HepG2 (cell line): ENCODE measurements around the gene FAM53C. TPM values are rescaled to one million over a fixed set of nuclear protein-coding genes. Genes with fewer than 3 reads are reported as not detected.

Source experiments
- AGO2 ChIP-seq: fragments of 200-400 bp; formaldehyde crosslinking; optimal IDR thresholded peaks from 2 replicates; pipeline ENCODE3; 2017; ENCODE audit warnings: mild to moderate bottlenecking, low read depth, low read length, moderate library complexity
- ATF4 ChIP-seq, 2 experiments: fragments of 450-650 bp in 1 of 2; sonication (generic) in 1 of 2; formaldehyde crosslinking; IDR thresholded peaks; 2 replicates each; pipeline versions ENCODE4 v1.5.0 to v1.8.0; 2020 to 2022; ENCODE audit warnings: mild to moderate bottlenecking in 1 of 2, missing genetic modification reagents in 1 of 2
- CERS6 ChIP-seq: sonication (generic); formaldehyde crosslinking; IDR thresholded peaks from 2 replicates; pipeline ENCODE4 v1.5.0; 2020; ENCODE audit warnings: missing genetic modification reagents
- FLYWCH1 ChIP-seq: sonication (generic); formaldehyde crosslinking; IDR thresholded peaks from 2 replicates; pipeline ENCODE4 v1.8.1; 2023; ENCODE audit warnings: mild to moderate bottlenecking, missing genetic modification reagents
- GZF1 ChIP-seq: sonication (generic); formaldehyde crosslinking; IDR thresholded peaks from 2 replicates; pipeline ENCODE4 v1.5.1; 2020; ENCODE audit warnings: mild to moderate bottlenecking, missing genetic modification reagents
- HNF4G ChIP-seq, 2 experiments: sonication (generic) in 1 of 2; formaldehyde crosslinking in 1 of 2; IDR thresholded peaks; 2 replicates each; pipeline versions ENCODE4 v1.4.0 to v1.6.1; 2011 to 2020; ENCODE audit warnings: borderline replicate concordance in 2 of 2, low read depth in 2 of 2, mild to moderate bottlenecking in 2 of 2, low read length in 1 of 2, missing genetic modification reagents in 1 of 2, moderate library complexity in 1 of 2
- KLF15 ChIP-seq: sonication (generic); formaldehyde crosslinking; IDR thresholded peaks from 2 replicates; pipeline ENCODE4 v1.8.1; 2023; ENCODE audit warnings: borderline replicate concordance, mild to moderate bottlenecking, inconsistent platforms, missing genetic modification reagents, mixed read lengths
- LRRFIP1 ChIP-seq: sonication (generic); formaldehyde crosslinking; conservative IDR thresholded peaks from 2 replicates; pipeline ENCODE4 v1.4.0; 2020; ENCODE audit warnings: missing genetic modification reagents
- MAX ChIP-seq: IDR thresholded peaks from 2 replicates; pipeline ENCODE4 v1.6.1; 2012; ENCODE audit warnings: inconsistent platforms
- SMYD3 ChIP-seq: sonication (generic); formaldehyde crosslinking; IDR thresholded peaks from 2 replicates; pipeline ENCODE4 v1.8.1; 2023; ENCODE audit warnings: mild to moderate bottlenecking, missing genetic modification reagents
- SNAI1 ChIP-seq: sonication (generic); formaldehyde crosslinking; IDR thresholded peaks from 2 replicates; pipeline ENCODE4 v1.5.0; 2020; ENCODE audit warnings: mild to moderate bottlenecking, missing genetic modification reagents, borderline replicate concordance
- SUZ12 ChIP-seq: fragments of 150-350 bp; IDR thresholded peaks from 2 replicates; pipeline ENCODE4 v1.6.1; 2014; ENCODE audit warnings: low read depth, low read length
- ZKSCAN8 ChIP-seq: IDR thresholded peaks from 2 replicates; pipeline ENCODE4 v1.6.1; 2016; ENCODE audit warnings: borderline replicate concordance, missing genetic modification reagents, missing compliant biosample characterization
- ZNF10 ChIP-seq: sonication (generic); formaldehyde crosslinking; IDR thresholded peaks from 2 replicates; pipeline ENCODE4 v1.4.0; 2020; ENCODE audit warnings: mild to moderate bottlenecking, low read depth, missing genetic modification reagents, borderline replicate concordance
- ZNF24 ChIP-seq: fragments of 450-650 bp; IDR thresholded peaks from 2 replicates; pipeline ENCODE4 v1.6.1; 2017; ENCODE audit warnings: antibody characterized with exemption, mild to moderate bottlenecking
- ZNF317 ChIP-seq: sonication (generic); formaldehyde crosslinking; IDR thresholded peaks from 2 replicates; pipeline ENCODE4 v1.5.0; 2020; ENCODE audit warnings: mild to moderate bottlenecking, missing genetic modification reagents
- ZNF460 ChIP-seq: sonication (generic); formaldehyde crosslinking; IDR thresholded peaks from 2 replicates; pipeline ENCODE4 v1.5.1; 2020; ENCODE audit warnings: missing genetic modification reagents, mild to moderate bottlenecking, borderline replicate concordance
- ZNF746 ChIP-seq: sonication (generic); formaldehyde crosslinking; IDR thresholded peaks from 2 replicates; pipeline ENCODE4 v1.8.0; 2022; ENCODE audit warnings: mild to moderate bottlenecking, missing genetic modification reagents
- ZNF781 ChIP-seq: sonication (generic); formaldehyde crosslinking; IDR thresholded peaks from 2 replicates; pipeline ENCODE4 v1.5.1; 2020; ENCODE audit warnings: borderline replicate concordance, mild to moderate bottlenecking, missing genetic modification reagents; ENCODE audit errors: not compliant biosample characterization
- ZZZ3 ChIP-seq: sonication (generic); formaldehyde crosslinking; IDR thresholded peaks from 2 replicates; pipeline ENCODE4 v1.4.0; 2020; ENCODE audit warnings: missing genetic modification reagents, mild to moderate bottlenecking, borderline replicate concordance
- polyA plus RNA-seq, 8 experiments: library from polyadenylated mRNA; depleted of rRNA in 3 of 8; stranded (reverse) in 7 of 8; unstranded in 1 of 8; fragments of >200 nt; fragmentation: Illumina TruSeq in 4 of 8; extraction: Trizol in 4 of 8; gene quantifications; 2 replicates each; pipeline versions ENCODE4 v1.2.1 to v1.2.3, GENCODE V29; 2011 to 2016; ENCODE audit warnings: low read depth in 4 of 8, missing spikeins in 1 of 8, mixed read lengths in 1 of 8; ENCODE audit not compliant: insufficient read depth in 1 of 8
- total RNA-seq, 5 experiments: library from RNA; depleted of rRNA; stranded (reverse); fragments of >200 nt; fragmentation: Illumina TruSeq; extraction: Trizol; gene quantifications; 2 replicates each; pipeline ENCODE4 v1.2.3, GENCODE V29; 2016; ENCODE audit warnings: low read depth in 1 of 5
- TF ChIP-seq, protein P1 (sequence below): sonication (generic); formaldehyde crosslinking; IDR thresholded peaks from 2 replicates; pipeline ENCODE4 v1.5.0; 2020; ENCODE audit warnings: missing genetic modification reagents
- TF ChIP-seq, protein P2 (sequence below): sonication (generic); formaldehyde crosslinking; IDR thresholded peaks from 2 replicates; pipeline ENCODE4 v1.4.0; 2020; ENCODE audit warnings: missing genetic modification reagents, mild to moderate bottlenecking, borderline replicate concordance

Gene FAM53C
- total and polyA plus RNA-seq, 2 of the 13 experiments (the other 11 are each of a cell fraction or from before 2014, with no cell fraction given), result 26.9 to 30.1 TPM

GRCh38 chr5:138337685-138338410 lies at the start of gene FAM53C (continued):
- TF ChIP-seq, protein P1, sequence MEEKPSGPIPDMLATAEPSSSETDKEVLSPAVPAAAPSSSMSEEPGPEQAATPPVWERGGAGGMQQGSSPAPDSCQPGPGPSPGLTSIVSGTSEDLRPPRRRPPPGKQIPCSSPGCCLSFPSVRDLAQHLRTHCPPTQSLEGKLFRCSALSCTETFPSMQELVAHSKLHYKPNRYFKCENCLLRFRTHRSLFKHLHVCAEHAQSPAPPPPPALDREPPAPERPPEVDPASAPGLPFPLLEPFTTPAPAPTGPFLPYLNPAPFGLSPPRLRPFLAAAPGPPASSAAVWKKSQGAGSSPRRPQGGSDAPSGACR (CRISPR knock-in tag), result 0 out of 2 replicates have a peak, but pooled peaks have one; percentile 55
- TF ChIP-seq GZF1 (CRISPR knock-in tag) (no peak), AGO2 (peak; percentile 53), MAX (peak; percentile 73), ZNF24 (no peak), CERS6 (no peak), ZKSCAN8 (CRISPR knock-in tag) (no peak), ZZZ3 (CRISPR knock-in tag) (peak; percentile 42), FLYWCH1 (CRISPR knock-in tag) (no peak), ATF4 (CRISPR knock-in tag; IDR thresholded peaks at IDR 0.05) (peak in 1 of 2 experiments; percentile 78; a peak in 2 of 4 replicates), ZNF781 (CRISPR knock-in tag) (peak; percentile 18), ZNF317 (peak; percentile 77), KLF15 (peak; percentile 91), SUZ12 (peak; percentile 46), SMYD3 (0 out of 2 replicates have a peak, but pooled peaks have one; percentile 29), ZNF460 (CRISPR knock-in tag) (no peak), LRRFIP1 (CRISPR knock-in tag) (no peak), ZNF10 (CRISPR knock-in tag) (no peak), ZNF746 (CRISPR knock-in tag) (peak; percentile 93), SNAI1 (CRISPR knock-in tag) (peak; percentile 73), HNF4G (IDR thresholded peaks at IDR 0.05; ENCODE audit: borderline replicate concordance, low read depth, low read length) (no peak), HNF4G (CRISPR knock-in tag; IDR thresholded peaks at IDR 0.05; ENCODE audit: borderline replicate concordance, low read depth) (no peak)
- TF ChIP-seq, protein P2, sequence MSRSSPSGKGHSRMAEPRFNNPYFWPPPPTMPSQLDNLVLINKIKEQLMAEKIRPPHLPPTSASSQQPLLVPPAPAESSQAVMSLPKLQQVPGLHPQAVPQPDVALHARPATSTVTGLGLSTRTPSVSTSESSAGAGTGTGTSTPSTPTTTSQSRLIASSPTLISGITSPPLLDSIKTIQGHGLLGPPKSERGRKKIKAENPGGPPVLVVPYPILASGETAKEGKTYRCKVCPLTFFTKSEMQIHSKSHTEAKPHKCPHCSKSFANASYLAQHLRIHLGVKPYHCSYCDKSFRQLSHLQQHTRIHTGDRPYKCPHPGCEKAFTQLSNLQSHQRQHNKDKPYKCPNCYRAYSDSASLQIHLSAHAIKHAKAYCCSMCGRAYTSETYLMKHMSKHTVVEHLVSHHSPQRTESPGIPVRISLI, result no peak; the same call in 1 of the 2 replicates
